ENCODE measurements around the gene HLA-F.

HLA-F gene

GRCh38 chr6:29776684-29777083 is 53.5 kb downstream of the HLA-F start:
- no peak for TF ChIP-seq CTCF (IDR thresholded peaks at IDR 0.05; ENCODE audit: insufficient read depth, low read length, poor library complexity, severe bottlenecking)
- H3K36me3 ChIP-seq (ENCODE audit: control insufficient read depth, insufficient read depth, low read length), result no peaks in the 10 kb centered on the region
- 0 out of 2 replicates have a peak, but pooled peaks cover 1% of the 10 kb centered on the region for H3K27me3 ChIP-seq (replicated peaks; ENCODE audit: control insufficient read depth, insufficient read depth, low read length)
- DNase-seq (ENCODE audit: extremely low read depth, insufficient read length), result no peak
- H3K4me3 ChIP-seq (replicated peaks; ENCODE audit: low read depth, low read length), result no peak overlapping the region

Measured in GM06990 (cell line).